HEK293T (cell line): ENCODE measurements around the gene MGAT1.

Experiments used
- CTCF ChIA-PET: fragments of 350-600 bp; formaldehyde crosslinking; extraction: SDS; loops from one replicate; lab custom pipeline; 2021; ENCODE audit warnings: antibody characterized with exemption, inconsistent platforms; lab: Yijun Ruan, JAX
- POLR2A ChIA-PET: fragments of 350-600 bp; formaldehyde crosslinking; extraction: SDS; loops from one replicate; lab custom pipeline; 2020; ENCODE audit warnings: antibody characterized with exemption, inconsistent platforms; lab: Yijun Ruan, JAX
- DNase-seq: peaks from one replicate; pipeline ENCODE4 v3.0.0; 2012; ENCODE audit warnings: mixed read lengths; ENCODE audit errors: extremely low spot score
- ARNT ChIP-seq: fragments of 450-650 bp; IDR thresholded peaks from 2 replicates; pipeline ENCODE4 v1.6.1; 2017; ENCODE audit warnings: mild to moderate bottlenecking
- BHLHE40 ChIP-seq: fragments of 450-650 bp; IDR thresholded peaks from 2 replicates; pipeline ENCODE4 v1.6.1; 2016; ENCODE audit warnings: mild to moderate bottlenecking, moderate library complexity, borderline replicate concordance
- CTBP1 ChIP-seq: fragments of 450-650 bp; IDR thresholded peaks from 2 replicates; pipeline ENCODE4 v1.6.1; 2016; ENCODE audit warnings: borderline replicate concordance
- ELF4 ChIP-seq: fragments of 450-650 bp; IDR thresholded peaks from 2 replicates; pipeline ENCODE4 v1.6.1; 2017; ENCODE audit warnings: antibody characterized with exemption
- FOXA1 ChIP-seq: fragments of 450-650 bp; IDR thresholded peaks from 2 replicates; pipeline ENCODE4 v1.6.1; 2016; ENCODE audit warnings: mild to moderate bottlenecking
- FOXK2 ChIP-seq: fragments of 450-650 bp; IDR thresholded peaks from 2 replicates; pipeline ENCODE4 v1.6.1; 2016; ENCODE audit warnings: mild to moderate bottlenecking
- FOXM1 ChIP-seq: fragments of 450-650 bp; IDR thresholded peaks from 2 replicates; pipeline ENCODE4 v1.6.1; 2017; ENCODE audit warnings: mild to moderate bottlenecking, borderline replicate concordance
- HDGF ChIP-seq: fragments of 450-650 bp; IDR thresholded peaks from 2 replicates; pipeline ENCODE4 v1.6.1; 2017; ENCODE audit warnings: antibody characterized with exemption, borderline replicate concordance
- L3MBTL2 ChIP-seq: fragments of 450-650 bp; conservative IDR thresholded peaks from 2 replicates; pipeline ENCODE4 v1.6.1; 2016; ENCODE audit warnings: mild to moderate bottlenecking
- LEF1 ChIP-seq: fragments of 450-650 bp; IDR thresholded peaks from 2 replicates; pipeline ENCODE4 v1.6.1; 2017; ENCODE audit warnings: mild to moderate bottlenecking, borderline replicate concordance
- NFRKB ChIP-seq: fragments of 450-650 bp; IDR thresholded peaks from 2 replicates; pipeline ENCODE4 v1.6.1; 2016; ENCODE audit warnings: mild to moderate bottlenecking, moderate library complexity
- SP1 ChIP-seq: fragments of 450-650 bp; IDR thresholded peaks from 2 replicates; pipeline ENCODE4 v1.6.1; 2017
- SUZ12 ChIP-seq: fragments of 450-650 bp; IDR thresholded peaks from 2 replicates; pipeline ENCODE4 v1.6.1; 2016; ENCODE audit warnings: mild to moderate bottlenecking
- TARDBP ChIP-seq: fragments of 450-650 bp; IDR thresholded peaks from 2 replicates; pipeline ENCODE4 v1.6.1; 2016
- ZNF384 ChIP-seq: fragments of 450-650 bp; IDR thresholded peaks from 2 replicates; pipeline ENCODE4 v1.6.1; 2016
- TF ChIP-seq, protein P1 (sequence below): fragments of 450-650 bp; IDR thresholded peaks from 2 replicates; pipeline ENCODE4 v1.6.1; 2016

The MGAT1 gene

DNA sequence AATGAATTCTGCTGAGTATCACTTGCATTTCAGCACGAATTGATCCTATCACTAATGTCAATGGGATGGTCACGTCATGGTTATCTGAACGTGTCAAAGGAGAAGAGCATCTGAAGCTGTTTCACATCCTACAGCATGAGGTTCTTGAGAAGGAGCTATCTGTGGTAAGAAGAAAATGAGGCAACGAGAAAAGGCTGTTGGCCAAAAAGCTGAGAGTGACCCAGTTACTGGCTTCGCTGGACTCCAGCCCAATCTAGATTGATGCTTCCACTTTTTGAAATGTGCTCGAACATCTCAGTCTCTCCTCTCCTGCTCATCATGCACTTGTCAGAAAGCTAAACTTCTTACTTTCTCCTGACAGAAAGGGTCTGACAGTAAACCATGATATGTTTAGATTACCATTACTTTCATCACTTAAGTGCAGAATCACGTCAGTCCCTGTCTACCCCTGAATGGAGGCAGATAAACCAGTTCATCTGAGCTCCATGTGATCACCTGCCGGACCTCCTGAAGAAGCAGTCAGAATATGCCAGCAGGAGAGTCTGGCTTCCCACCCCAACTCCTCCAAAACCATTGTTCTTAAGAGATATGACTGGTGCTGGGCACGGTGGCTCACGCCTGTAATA lies 22.5 kb downstream of the MGAT1 start:
- no peak for DNase-seq
- CTCF ChIA-PET, result no interaction called here
- POLR2A ChIA-PET, result no interaction called here
- TF ChIP-seq, protein P1, sequence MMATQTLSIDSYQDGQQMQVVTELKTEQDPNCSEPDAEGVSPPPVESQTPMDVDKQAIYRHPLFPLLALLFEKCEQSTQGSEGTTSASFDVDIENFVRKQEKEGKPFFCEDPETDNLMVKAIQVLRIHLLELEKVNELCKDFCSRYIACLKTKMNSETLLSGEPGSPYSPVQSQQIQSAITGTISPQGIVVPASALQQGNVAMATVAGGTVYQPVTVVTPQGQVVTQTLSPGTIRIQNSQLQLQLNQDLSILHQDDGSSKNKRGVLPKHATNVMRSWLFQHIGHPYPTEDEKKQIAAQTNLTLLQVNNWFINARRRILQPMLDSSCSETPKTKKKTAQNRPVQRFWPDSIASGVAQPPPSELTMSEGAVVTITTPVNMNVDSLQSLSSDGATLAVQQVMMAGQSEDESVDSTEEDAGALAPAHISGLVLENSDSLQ, result no peak
- TF ChIP-seq TARDBP (no peak), FOXM1 (no peak), LEF1 (no peak), BHLHE40 (no peak), FOXA1 (no peak), SUZ12 (no peak), FOXK2 (no peak), CTBP1 (no peak), HDGF (no peak), ELF4 (no peak), ZNF384 (no peak), SP1 (no peak), ARNT (no peak), L3MBTL2 (no peak), NFRKB (no peak)

DNA sequence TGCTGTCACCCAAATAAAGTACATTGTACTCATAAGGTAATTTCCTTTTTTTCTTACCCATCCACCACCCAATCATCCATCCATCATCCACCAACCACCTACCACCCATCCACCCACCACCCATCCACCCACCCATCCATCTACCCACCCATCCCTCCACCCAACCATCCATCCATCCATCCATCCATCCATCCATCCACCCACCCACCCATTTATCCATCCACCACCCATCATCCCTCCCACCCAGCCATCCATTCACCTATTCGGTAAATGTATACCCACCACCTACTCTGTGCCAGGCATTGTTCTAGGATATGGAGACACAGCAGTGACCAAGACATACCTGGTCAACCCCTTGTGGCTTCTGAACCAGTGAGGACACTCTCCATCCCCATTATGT lies 25.1 kb downstream of the MGAT1 start:
- POLR2A ChIA-PET, result no interaction called here
- TF ChIP-seq FOXM1, result no peak
- TF ChIP-seq, protein P1, result no peak
- TF ChIP-seq ELF4, result no peak
- no peak for TF ChIP-seq CTBP1
- no peak for TF ChIP-seq LEF1
- no peak for TF ChIP-seq FOXK2
- no peak for TF ChIP-seq BHLHE40
- TF ChIP-seq TARDBP, result no peak
- no peak for TF ChIP-seq SP1
- no peak for TF ChIP-seq NFRKB
- no peak for TF ChIP-seq ARNT
- TF ChIP-seq L3MBTL2, result no peak
- no peak for TF ChIP-seq ZNF384
- TF ChIP-seq HDGF, result no peak
- TF ChIP-seq SUZ12, result no peak
- no peak for TF ChIP-seq FOXA1

DNA sequence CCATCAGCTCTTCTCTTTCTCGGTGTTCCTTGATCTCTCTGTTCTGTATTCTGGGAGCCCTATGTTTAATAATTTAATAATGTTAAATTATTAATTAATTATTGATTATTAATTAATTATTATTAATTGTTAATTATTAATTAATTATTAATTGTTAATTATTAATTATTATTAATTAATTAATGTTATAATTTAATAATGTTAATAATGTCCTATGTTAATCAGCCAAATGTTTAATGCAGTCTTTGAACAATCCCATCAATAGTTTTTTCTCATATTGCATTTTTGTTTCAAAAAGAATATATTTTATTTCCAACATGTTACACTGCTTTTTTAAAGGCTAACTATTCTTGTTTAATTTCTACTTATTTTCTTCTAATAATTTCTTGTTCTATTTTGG lies 26.2 kb downstream of the MGAT1 start:
- CTCF ChIA-PET, result no interaction called here
- TF ChIP-seq SP1 (no peak), LEF1 (no peak), FOXA1 (no peak), FOXM1 (no peak), L3MBTL2 (no peak), SUZ12 (no peak), CTBP1 (no peak), TARDBP (no peak), ARNT (no peak), FOXK2 (no peak), ELF4 (no peak), NFRKB (no peak), BHLHE40 (no peak), HDGF (no peak)
- TF ChIP-seq, protein P1, result no peak
- POLR2A ChIA-PET, result no interaction called here
- DNase-seq, result no peak

More for the DNA sequence above, 25.1 kb downstream of the MGAT1 start:
- DNase-seq, result no peak
- CTCF ChIA-PET, result no interaction called here

DNA sequence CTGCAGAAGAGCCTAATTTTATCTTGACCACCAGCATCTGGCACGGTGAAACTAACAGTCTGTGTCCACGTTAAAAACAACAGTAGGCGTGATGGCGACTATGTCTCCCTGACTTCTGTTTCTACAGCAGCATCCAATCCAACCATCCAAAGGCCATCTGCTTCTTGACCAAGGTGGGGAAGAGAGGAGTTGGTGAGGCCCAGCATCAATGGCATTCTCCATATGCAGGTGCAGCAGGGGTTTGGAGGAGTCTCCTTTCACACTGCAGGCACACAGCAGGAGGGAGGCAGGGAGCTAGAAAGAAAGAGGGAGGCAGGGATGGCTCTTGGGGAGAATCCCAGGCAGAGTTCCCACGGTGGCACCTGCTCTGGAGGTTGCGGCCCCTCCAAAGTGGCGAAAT lies 27.0 kb downstream of the MGAT1 start:
- DNase-seq, result no peak
- CTCF ChIA-PET, result no interaction called here
- POLR2A ChIA-PET, result no interaction called here
- TF ChIP-seq SP1 (no peak), LEF1 (no peak), FOXK2 (no peak), FOXM1 (no peak), NFRKB (no peak), ARNT (no peak)

DNA sequence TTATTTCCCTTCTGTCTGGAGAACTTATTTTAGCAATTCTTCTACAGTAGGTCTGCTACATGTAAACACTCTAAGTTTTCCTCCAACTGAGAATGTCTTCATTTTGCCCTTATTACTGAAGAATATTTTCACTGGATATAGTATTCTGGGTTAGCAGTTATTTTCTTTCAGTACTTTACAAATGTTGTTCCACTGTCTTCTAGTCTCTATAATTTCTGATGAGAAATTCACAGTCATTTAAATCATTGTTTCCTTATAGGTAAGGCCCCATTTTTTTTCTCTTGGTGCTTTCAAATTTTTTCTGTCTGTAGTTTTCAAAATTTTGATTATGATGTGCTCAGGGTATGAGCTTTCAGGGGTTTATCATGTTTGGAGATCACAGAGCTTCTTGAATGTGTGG lies 30.8 kb downstream of the MGAT1 start:
- no peak for TF ChIP-seq ELF4
- no peak for TF ChIP-seq NFRKB
- no peak for TF ChIP-seq CTBP1
- no peak for TF ChIP-seq HDGF
- no peak for TF ChIP-seq LEF1
- TF ChIP-seq BHLHE40, result no peak
- TF ChIP-seq ARNT, result no peak
- TF ChIP-seq ZNF384, result no peak
- no peak for TF ChIP-seq FOXA1
- TF ChIP-seq, protein P1, result no peak
- TF ChIP-seq L3MBTL2, result no peak
- no peak for TF ChIP-seq FOXK2
- TF ChIP-seq TARDBP, result no peak
- no peak for TF ChIP-seq SUZ12
- TF ChIP-seq SP1, result no peak
- no peak for TF ChIP-seq FOXM1
- CTCF ChIA-PET, result no interaction called here
- POLR2A ChIA-PET, result no interaction called here
- no peak for DNase-seq
